ENCODE data around the gene SLC25A51. TPM values are rescaled to one million over a fixed set of nuclear protein-coding genes. Genes with fewer than 3 reads are reported as not detected.

The SLC25A51 gene
- total RNA-seq, 2 donors from 2014 or later = 15.8 to 17.2 TPM

GRCh38 chr9:37948417-37948980, 44.6 kb upstream of the SLC25A51 start:
- no peak overlapping the region for H3K4me3 Mint-ChIP-seq
- H3K9me3 ChIP-seq (ENCODE audit: control insufficient read depth, low read length) = no peaks in the 10 kb centered on the region
- H3K36me3 Mint-ChIP-seq (ENCODE audit: low read depth) = peaks cover 86% of the 10 kb centered on the region
- H3K9ac ChIP-seq (ENCODE audit: extremely low read depth, low read length, poor library complexity, severe bottlenecking) = no peak overlapping the region
- no peaks in the 10 kb centered on the region for H3K27me3 Mint-ChIP-seq (ENCODE audit: insufficient read depth)
- TF ChIP-seq CTCF (conservative IDR thresholded peaks at IDR 0.05) = no peak
- no peak overlapping the region for H3K27ac Mint-ChIP-seq
- no peak overlapping the region for H3K27ac ChIP-seq (ENCODE audit: low read depth, low read length)
- peaks cover 90% of the 10 kb centered on the region for H3K36me3 ChIP-seq (ENCODE audit: control insufficient read depth, insufficient read depth, low read length)
- no peaks in the 10 kb centered on the region for H3K9me3 Mint-ChIP-seq
- H3K27me3 ChIP-seq (ENCODE audit: control insufficient read depth, insufficient read depth, low read length, poor library complexity, severe bottlenecking) = no peaks in the 10 kb centered on the region
- no peak for DNase-seq
- H3K4me1 Mint-ChIP-seq = no peaks in the 10 kb centered on the region
- WGBS, 2 experiments (ENCODE audit: insufficient coverage in 1 of 2, insufficient read length in 1 of 2) = 94 to 95% methylated on average over 9 to 20 of the region's 20 CpGs
- peaks cover 3% of the 10 kb centered on the region for H3K4me1 ChIP-seq (ENCODE audit: control insufficient read depth, insufficient read depth, low read length)
- H3K4me3 ChIP-seq (ENCODE audit: low read length) = no peak overlapping the region

- no peak overlapping the region for H3K4me3 ChIP-seq (ENCODE audit: low read length)
- DNase-seq = no peak
- Mint-ChIP-seq H3K27me3 (ENCODE audit: insufficient read depth) (no peaks in the 10 kb centered on the region), H3K9me3 (no peaks in the 10 kb centered on the region), H3K27ac (no peak overlapping the region), H3K4me3 (no peak overlapping the region), H3K4me1 (no peaks in the 10 kb centered on the region), H3K36me3 (ENCODE audit: low read depth) (peaks cover 81% of the 10 kb centered on the region)
- TF ChIP-seq CTCF (conservative IDR thresholded peaks at IDR 0.05) = no peak
- no peaks in the 10 kb centered on the region for H3K27me3 ChIP-seq (ENCODE audit: control insufficient read depth, insufficient read depth, low read length, poor library complexity, severe bottlenecking)
- no peaks in the 10 kb centered on the region for H3K9me3 ChIP-seq (ENCODE audit: control insufficient read depth, low read length)
- peaks cover 90% of the 10 kb centered on the region for H3K36me3 ChIP-seq (ENCODE audit: control insufficient read depth, insufficient read depth, low read length)
- no peak overlapping the region for H3K27ac ChIP-seq (ENCODE audit: low read depth, low read length)
- 96% methylated on average over 9 of the region's 9 CpGs for WGBS, 2 experiments (ENCODE audit: insufficient coverage in 1 of 2, insufficient read length in 1 of 2)
- no peak overlapping the region for H3K9ac ChIP-seq (ENCODE audit: extremely low read depth, low read length, poor library complexity, severe bottlenecking)
- H3K4me1 ChIP-seq (ENCODE audit: control insufficient read depth, insufficient read depth, low read length) = peaks cover 3% of the 10 kb centered on the region
Observed at GRCh38 chr9:37947977-37948376, 44.0 kb upstream of the SLC25A51 start.

GRCh38 chr9:37947471-37947870, 43.5 kb upstream of the SLC25A51 start:
- Mint-ChIP-seq H3K36me3 (ENCODE audit: low read depth) (peaks cover 76% of the 10 kb centered on the region), H3K27me3 (ENCODE audit: insufficient read depth) (no peaks in the 10 kb centered on the region), H3K27ac (no peak overlapping the region), H3K4me1 (no peaks in the 10 kb centered on the region), H3K9me3 (no peaks in the 10 kb centered on the region), H3K4me3 (no peak overlapping the region)
- H3K27me3 ChIP-seq (ENCODE audit: control insufficient read depth, insufficient read depth, low read length, poor library complexity, severe bottlenecking) = no peaks in the 10 kb centered on the region
- DNase-seq = no peak
- no peaks in the 10 kb centered on the region for H3K9me3 ChIP-seq (ENCODE audit: control insufficient read depth, low read length)
- H3K9ac ChIP-seq (ENCODE audit: extremely low read depth, low read length, poor library complexity, severe bottlenecking) = no peak overlapping the region
- peaks cover 89% of the 10 kb centered on the region for H3K36me3 ChIP-seq (ENCODE audit: control insufficient read depth, insufficient read depth, low read length)
- WGBS, 2 experiments (ENCODE audit: insufficient coverage in 1 of 2, insufficient read length in 1 of 2) = 83 to 91% methylated on average over 5 to 7 of the region's 7 CpGs
- H3K27ac ChIP-seq (ENCODE audit: low read depth, low read length) = no peak overlapping the region
- H3K4me1 ChIP-seq (ENCODE audit: control insufficient read depth, insufficient read depth, low read length) = peaks cover 3% of the 10 kb centered on the region
- no peak for TF ChIP-seq CTCF (conservative IDR thresholded peaks at IDR 0.05)
- no peak overlapping the region for H3K4me3 ChIP-seq (ENCODE audit: low read length)
